Smooth muscle cell (in vitro differentiated cells): ENCODE data around the gene LAT. TPM values are rescaled to one million over a fixed set of nuclear protein-coding genes. Genes with fewer than 3 reads are reported as not detected.

ENCODE experiments used
- DNase-seq: peaks from one replicate; lab custom pipeline; 2025; ENCODE audit not compliant: unreplicated experiment; lab: John Stamatoyannopoulos, UW
- H2AFZ ChIP-seq: fragments of 200-600 bp; sonication (generic); 2 replicates; pipeline ENCODE4 v1.6.0; 2016; ENCODE audit warnings: antibody characterized with exemption, low read depth, mild to moderate bottlenecking
- H3F3A ChIP-seq: fragments of 200-600 bp; sonication (generic); 2 replicates; pipeline ENCODE4 v1.6.0; 2017; ENCODE audit warnings: antibody characterized with exemption, low read depth
- H3K27ac ChIP-seq: fragments of 200-600 bp; sonication (generic); 2 replicates; pipeline ENCODE4 v1.5.1; 2016; ENCODE audit warnings: low read depth, mild to moderate bottlenecking
- H3K27me3 ChIP-seq: fragments of 200-600 bp; sonication (generic); 2 replicates; pipeline ENCODE4 v1.6.1; 2016; ENCODE audit warnings: low read depth, mild to moderate bottlenecking
- H3K36me3 ChIP-seq: fragments of 200-600 bp; sonication (generic); 2 replicates; pipeline ENCODE4 v1.5.1; 2016; ENCODE audit warnings: low read depth
- H3K4me1 ChIP-seq: fragments of 200-600 bp; sonication (generic); 2 replicates; pipeline ENCODE4 v1.5.1; 2016; ENCODE audit warnings: low read depth
- H3K4me2 ChIP-seq: fragments of 200-600 bp; sonication (generic); 2 replicates; pipeline ENCODE4 v1.6.0; 2016; ENCODE audit warnings: mild to moderate bottlenecking
- H3K4me3 ChIP-seq: fragments of 200-600 bp; sonication (generic); 2 replicates; pipeline ENCODE4 v1.5.1; 2016; ENCODE audit warnings: mild to moderate bottlenecking
- H3K79me2 ChIP-seq: fragments of 200-600 bp; sonication (generic); 2 replicates; pipeline ENCODE4 v1.6.0; 2016; ENCODE audit warnings: low read depth, mild to moderate bottlenecking
- H3K9ac ChIP-seq: fragments of 200-600 bp; sonication (generic); 2 replicates; pipeline ENCODE4 v1.6.0; 2016; ENCODE audit warnings: low read depth
- H3K9me3 ChIP-seq: fragments of 200-600 bp; sonication (generic); replicated peaks from 2 replicates; pipeline ENCODE4 v1.5.1; 2016; ENCODE audit warnings: low read depth
- H4K20me1 ChIP-seq: fragments of 200-600 bp; sonication (generic); 2 replicates; pipeline ENCODE4 v1.6.0; 2016; ENCODE audit warnings: low read depth
- CTCF ChIP-seq: fragments of 200-600 bp; sonication (generic); IDR thresholded peaks from 2 replicates; pipeline ENCODE4 v1.5.1; 2017; ENCODE audit warnings: borderline replicate concordance, mild to moderate bottlenecking, antibody characterized with exemption; ENCODE audit not compliant: insufficient read depth, poor library complexity, severe bottlenecking
- WGBS: methylation state at CpG from one replicate; pipeline ENCODE4 v1.1.7; 2016; ENCODE audit warnings: low lambda C conversion rate; 5-methylcytosine and 5-hydroxymethylcytosine counted together
- polyA plus RNA-seq: library from polyadenylated mRNA; unstranded; fragments of >200 nt; fragmentation: Nextera tagmentation; extraction: Ambion mirVana; gene quantifications from 2 replicates; pipeline ENCODE4 v1.2.1, GENCODE V29; 2016
- total RNA-seq: library from RNA; depleted of rRNA; stranded (reverse); fragments of >200 nt; gene quantifications from 2 replicates; pipeline ENCODE4 v1.2.3, GENCODE V29; 2014

The LAT gene
- total and polyA plus RNA-seq, 2 experiments from 2014 or later, result 3.5 to 8.2 TPM

GRCh38 chr16:29030086-29030840, 45.4 kb downstream of the LAT start:
- Histone ChIP-seq H3K4me1 (peaks cover 9% of the 10 kb centered on the region), H3K9ac (no peak overlapping the region), H3K79me2 (no peaks in the 10 kb centered on the region), H2AFZ (no peak overlapping the region), H3K27me3 (no peaks in the 10 kb centered on the region), H3K4me2 (no peak overlapping the region), H3K4me3 (no peak overlapping the region), H3K36me3 (no peaks in the 10 kb centered on the region), H3K9me3 (no peaks in the 10 kb centered on the region), H4K20me1 (no peaks in the 10 kb centered on the region), H3F3A (no peaks in the 10 kb centered on the region), H3K27ac (no peak overlapping the region)
- WGBS, result 91% methylated on average over 8 of the region's 8 CpGs
- no peak for DNase-seq
- TF ChIP-seq CTCF, result no peak

Other genes with a start within 250 kb of the LAT start
- 2.6 and 3.7 TPM in 2 replicates for gene NPIPB9, start 233.3 kb upstream of the LAT start, total RNA-seq
- 0.32 and 0.91 TPM in 2 replicates for gene NPIPB9, start 233.3 kb upstream of the LAT start, polyA plus RNA-seq
- gene ATXN2L, start 162.1 kb upstream of the LAT start, total RNA-seq, result 81.2 and 89.3 TPM in 2 replicates
- 93.3 and 108 TPM in 2 replicates for gene ATXN2L, start 162.1 kb upstream of the LAT start, polyA plus RNA-seq
- gene TUFM, start 138.7 kb upstream of the LAT start, total RNA-seq, result 67.2 and 76.1 TPM in 2 replicates
- gene TUFM, start 138.7 kb upstream of the LAT start, polyA plus RNA-seq, result 191 and 200 TPM in 2 replicates
- 11.4 and 17.3 TPM in 2 replicates for gene SH2B1, start 121.2 kb upstream of the LAT start, total RNA-seq
- gene SH2B1, start 121.2 kb upstream of the LAT start, polyA plus RNA-seq, result 17.3 and 18.8 TPM in 2 replicates
- gene ATP2A1, start 106.6 kb upstream of the LAT start, total RNA-seq, result 0.09 and 0.36 TPM in 2 replicates
- 0.87 and 1.2 TPM in 2 replicates for gene ATP2A1, start 106.6 kb upstream of the LAT start, polyA plus RNA-seq
- 9.2 and 16.6 TPM in 2 replicates for gene RABEP2, start 59.8 kb upstream of the LAT start, total RNA-seq
- gene RABEP2, start 59.8 kb upstream of the LAT start, polyA plus RNA-seq, result 14.5 and 14.7 TPM in 2 replicates
- not detected in 2 replicates for gene CD19, start 53.1 kb upstream of the LAT start, total RNA-seq
- not detected in 2 replicates for gene CD19, start 53.1 kb upstream of the LAT start, polyA plus RNA-seq
- 9.7 and 19.0 TPM in 2 replicates for gene NFATC2IP, start 34.1 kb upstream of the LAT start, total RNA-seq
- gene NFATC2IP, start 34.1 kb upstream of the LAT start, polyA plus RNA-seq, result 13.1 and 15.2 TPM in 2 replicates
- 28.6 and 29.8 TPM in 2 replicates for gene SPNS1, start 10.3 kb upstream of the LAT start, total RNA-seq
- 109 and 113 TPM in 2 replicates for gene SPNS1, start 10.3 kb upstream of the LAT start, polyA plus RNA-seq